ENCODE measurements around the gene ETDB.

DNA sequence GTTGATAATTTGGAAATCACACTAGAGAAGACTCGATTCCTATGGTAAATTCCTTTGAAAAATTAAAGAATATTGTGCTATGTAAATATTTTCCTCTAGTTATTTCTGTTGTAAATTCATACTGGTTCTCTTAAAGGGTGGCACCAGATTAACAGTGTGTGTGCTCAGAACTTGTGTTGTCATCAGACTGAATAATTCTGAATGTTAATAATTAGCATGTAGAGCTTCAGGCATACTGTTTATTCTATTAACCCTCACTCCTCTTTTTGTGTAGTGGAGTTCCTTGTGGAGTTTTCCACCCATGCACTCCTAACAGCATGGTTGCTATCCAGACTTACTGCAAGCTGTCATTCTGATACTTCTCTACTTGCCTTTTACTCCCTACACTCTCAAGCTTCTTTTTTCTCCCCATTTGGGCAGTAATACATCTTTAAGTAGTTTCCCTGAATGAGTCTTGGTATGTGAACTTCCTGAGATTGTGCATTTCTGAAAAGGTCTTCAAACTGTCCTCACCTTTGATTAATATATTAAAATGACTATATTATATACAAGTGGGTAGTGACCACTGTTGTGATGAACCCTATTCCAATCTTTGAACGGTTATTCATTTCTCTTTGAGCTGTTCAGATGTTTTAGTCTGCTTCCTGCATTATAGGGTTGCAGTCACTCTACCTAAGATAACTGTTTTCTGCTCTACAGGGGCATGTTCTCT lies 38.5 kb downstream of the ETDB start:
- no peak for TF ChIP-seq POLR2A (IDR thresholded peaks at IDR 0.05; ENCODE audit: low read length)
- no peak for TF ChIP-seq KDM1A (IDR thresholded peaks at IDR 0.05; ENCODE audit: low read depth)
- no peak for TF ChIP-seq MAZ (IDR thresholded peaks at IDR 0.05; ENCODE audit: borderline replicate concordance, low read depth, low read length)
